C1 segment of cervical spinal cord (tissue), 14 donors: ENCODE data around the gene HLA-B.

Source experiments
- DNase-seq, 14 donors: peaks; one replicate each; lab custom pipeline; 2025; lab: John Stamatoyannopoulos, UW

HLA-B gene

DNA sequence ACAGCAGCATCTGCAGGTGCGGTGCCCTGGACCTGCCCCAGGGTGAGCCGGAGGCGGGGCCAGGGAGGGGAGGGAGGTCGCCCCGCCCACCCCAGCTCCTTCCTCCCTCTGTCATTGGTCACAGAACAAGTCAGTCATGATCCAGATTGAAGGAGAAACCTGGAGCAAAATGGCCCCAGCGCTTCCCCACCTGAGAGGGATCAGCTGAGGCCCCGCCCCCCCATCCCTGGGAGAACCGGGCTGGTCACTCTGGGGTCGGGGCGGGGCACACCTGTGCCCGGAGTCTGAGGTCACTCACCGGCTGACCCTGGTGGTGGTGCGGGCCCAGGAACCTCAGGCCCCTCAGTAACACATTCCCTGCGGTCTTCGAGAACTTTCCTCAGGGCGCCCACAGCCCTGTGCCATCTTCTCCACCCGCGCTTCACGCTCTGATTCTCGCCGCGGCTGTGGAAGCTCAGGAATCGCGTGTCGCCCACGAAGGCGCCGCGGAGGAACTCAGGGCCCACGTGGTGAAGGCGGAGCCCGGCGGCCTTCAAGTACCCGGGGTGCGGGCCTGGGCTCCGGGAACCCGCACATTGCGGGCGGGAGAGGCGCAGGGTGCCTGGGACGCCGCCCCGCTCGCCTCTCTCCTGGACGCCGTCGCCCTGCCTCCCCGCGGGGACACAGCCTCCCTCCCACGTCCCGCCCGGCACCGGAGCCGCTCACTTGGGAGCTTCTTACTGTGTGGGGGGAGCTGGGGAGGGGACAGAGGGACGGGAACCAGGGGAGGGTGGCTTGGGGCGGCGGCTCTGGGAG lies 48.7 kb downstream of the HLA-B start:
- peak in 1 of 14 donors; percentile 12 for DNase-seq

DNA sequence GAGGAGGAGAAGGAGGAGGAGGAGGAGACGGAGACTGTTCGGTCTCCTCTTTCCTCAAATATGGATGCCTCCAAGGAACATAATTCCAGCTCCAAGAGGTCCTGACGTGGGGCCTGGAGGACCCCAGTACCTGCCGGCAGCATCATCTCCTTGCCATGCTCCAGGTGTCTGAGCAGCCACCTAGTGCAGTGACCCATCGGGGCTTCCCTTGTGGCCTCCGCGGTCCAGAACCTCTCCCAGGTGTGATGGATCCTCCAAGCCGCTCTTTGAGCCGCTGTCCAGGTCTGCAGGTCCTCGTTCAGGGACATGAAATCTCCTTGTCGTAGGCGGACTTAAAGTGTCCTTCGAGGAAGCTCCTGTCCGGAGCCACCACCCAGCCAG lies 49.3 kb downstream of the HLA-B start:
- no peak for DNase-seq

- DNase-seq = no peak
These were observed 51.2 kb downstream of the HLA-B start for GRCh38 chr6:31305703-31306219.

DNA sequence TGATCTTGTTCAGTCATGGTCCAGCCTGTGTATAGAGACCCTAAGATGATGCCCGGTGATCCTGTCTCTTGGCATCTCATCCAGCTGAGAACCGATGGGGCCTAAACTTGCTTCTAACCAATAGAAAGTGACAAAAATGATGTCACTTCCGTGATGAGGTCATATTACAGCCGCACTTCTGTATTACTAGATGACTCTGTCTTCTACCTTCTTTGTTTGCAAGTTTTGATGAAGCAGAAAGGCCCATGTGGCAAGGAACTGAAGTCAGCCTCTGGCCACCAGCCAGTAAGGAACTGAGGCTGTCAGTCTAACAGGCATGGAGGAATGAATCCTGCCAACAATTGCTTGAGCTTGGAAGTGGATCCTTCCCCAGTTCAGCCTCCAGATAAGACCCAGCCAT lies 52.3 kb downstream of the HLA-B start:
- DNase-seq = no peak
